SK-N-MC (cell line): ENCODE results near the gene MYLIP.

Source experiments
- DNase-seq: peaks from one replicate; pipeline ENCODE4 v3.0.0-alpha.2; 2011; ENCODE audit warnings: low read depth, low spot score
- H3K27ac ChIP-seq: fragments of 200-600 bp; sonication (generic); 2 replicates; pipeline ENCODE4 v1.5.1; 2016; ENCODE audit warnings: mixed run types
- H3K36me3 ChIP-seq: fragments of 200-600 bp; sonication (generic); 2 replicates; pipeline ENCODE4 v1.6.1; 2017; ENCODE audit warnings: antibody characterized with exemption, low read length, mixed read lengths; ENCODE audit not compliant: insufficient read depth
- H3K4me3 ChIP-seq: fragments of 200-600 bp; sonication (generic); 2 replicates; pipeline ENCODE4 v1.5.1; 2016
- H3K9ac ChIP-seq: fragments of 200-600 bp; sonication (generic); 2 replicates; pipeline ENCODE4 v1.8.0; 2017; ENCODE audit warnings: mixed run types, mixed read lengths; ENCODE audit not compliant: insufficient read length
- H3K9me3 ChIP-seq: fragments of 200-600 bp; sonication (generic); 2 replicates; pipeline ENCODE4 v1.6.1; 2017; ENCODE audit warnings: low read depth, mild to moderate bottlenecking, antibody characterized with exemption, low read length, moderate library complexity, mixed read lengths
- EZH2 ChIP-seq: fragments of 200-600 bp; sonication (generic); IDR thresholded peaks from one replicate; pipeline ENCODE4 v1.6.1; 2017; ENCODE audit warnings: antibody characterized with exemption
- FOXP2 ChIP-seq: optimal IDR thresholded peaks from 2 replicates; pipeline ENCODE3; 2011; ENCODE audit warnings: mild to moderate bottlenecking, moderate library complexity; ENCODE audit not compliant: insufficient read depth; ENCODE audit errors: extremely low read length, control extremely low read depth
- POLR2AphosphoS5 ChIP-seq: IDR thresholded peaks from 2 replicates; pipeline ENCODE4 v1.6.1; 2012; ENCODE audit warnings: mild to moderate bottlenecking, low read depth, low read length, borderline replicate concordance

MYLIP gene

GRCh38 chr6:16130437-16130891 is 1.6 kb downstream of the MYLIP start:
- no peak for DNase-seq
- peak overlapping the region; percentile 92 for H3K9ac ChIP-seq
- TF ChIP-seq EZH2 = no peak
- no peak for TF ChIP-seq POLR2AphosphoS5
- TF ChIP-seq FOXP2 = no peak

DNA sequence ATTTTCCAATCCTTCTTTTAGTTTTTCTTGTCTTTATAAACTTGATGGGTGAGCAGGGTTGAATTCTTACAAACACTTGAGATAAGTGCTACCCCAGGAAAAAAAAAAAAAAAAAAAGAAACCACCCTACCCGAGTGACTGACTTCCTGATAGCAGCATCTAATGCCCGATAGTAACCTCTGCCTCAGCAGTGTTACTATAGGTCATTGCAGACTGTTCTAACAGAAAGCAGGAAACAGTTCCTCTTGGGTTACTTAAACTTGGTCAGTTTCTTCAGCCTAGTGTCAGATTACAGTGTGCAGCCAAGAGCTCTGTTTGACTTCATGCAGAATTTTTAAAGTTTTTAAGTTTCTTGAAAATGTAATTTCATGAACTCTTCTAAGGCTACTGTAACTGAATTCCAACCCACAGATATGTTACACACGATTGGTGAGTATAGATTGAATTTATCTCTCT is 2.1 kb downstream of the MYLIP start:
- Histone ChIP-seq H3K9ac (peak overlapping the region; percentile 92), H3K4me3 (peak overlapping the region; percentile 79), H3K36me3 (peaks cover 51% of the 10 kb centered on the region), H3K27ac (peak overlapping the region; percentile 92), H3K9me3 (no peaks in the 10 kb centered on the region)
- DNase-seq = no peak
- TF ChIP-seq FOXP2 = no peak
- no peak for TF ChIP-seq EZH2
- 0 out of 2 replicates have a peak, but pooled peaks have one; percentile 26 for TF ChIP-seq POLR2AphosphoS5

More at GRCh38 chr6:16130437-16130891, 1.6 kb downstream of the MYLIP start:
- H3K4me3 ChIP-seq = peak overlapping the region; percentile 79
- H3K36me3 ChIP-seq = peaks cover 49% of the 10 kb centered on the region
- no peaks in the 10 kb centered on the region for H3K9me3 ChIP-seq
- peak overlapping the region; percentile 92 for H3K27ac ChIP-seq

- peaks cover 65% of the 10 kb centered on the region for H3K36me3 ChIP-seq
These were observed 4.0 kb downstream of the MYLIP start for GRCh38 chr6:16132909-16133308.

GRCh38 chr6:16134430-16134829 is 5.5 kb downstream of the MYLIP start:
- Histone ChIP-seq H3K27ac (peak overlapping the region; percentile 87), H3K36me3 (peaks cover 65% of the 10 kb centered on the region), H3K4me3 (peak overlapping the region; percentile 79), H3K9me3 (no peaks in the 10 kb centered on the region), H3K9ac (peak overlapping the region; percentile 51)
- TF ChIP-seq EZH2 (no peak), POLR2AphosphoS5 (no peak), FOXP2 (no peak)
- no peak for DNase-seq

More at GRCh38 chr6:16132909-16133308, 4.0 kb downstream of the MYLIP start:
- Histone ChIP-seq H3K4me3 (peak overlapping the region; percentile 79), H3K27ac (0 out of 2 replicates have a peak overlapping the region, but pooled peaks have one; percentile 17), H3K9me3 (no peaks in the 10 kb centered on the region), H3K9ac (peak overlapping the region; percentile 92)
- TF ChIP-seq FOXP2 (no peak), EZH2 (no peak), POLR2AphosphoS5 (no peak)
- DNase-seq = no peak

- Histone ChIP-seq H3K9ac (peak overlapping the region; percentile 51), H3K36me3 (peaks cover 67% of the 10 kb centered on the region), H3K27ac (peak overlapping the region; percentile 87), H3K4me3 (peak overlapping the region; percentile 79), H3K9me3 (no peaks in the 10 kb centered on the region)
- TF ChIP-seq FOXP2 = no peak
- TF ChIP-seq EZH2 = no peak
- TF ChIP-seq POLR2AphosphoS5 = no peak
- no peak for DNase-seq
These were observed 6.2 kb downstream of the MYLIP start for GRCh38 chr6:16135066-16135465.

- Histone ChIP-seq H3K4me3 (peak overlapping the region; percentile 58), H3K9me3 (no peaks in the 10 kb centered on the region), H3K9ac (no peak overlapping the region), H3K27ac (peak overlapping the region; percentile 88; the same call in 1 of the 2 replicates), H3K36me3 (peaks cover 68% of the 10 kb centered on the region)
- no peak for DNase-seq
- no peak for TF ChIP-seq FOXP2
- TF ChIP-seq POLR2AphosphoS5 = no peak
- TF ChIP-seq EZH2 = no peak
These were observed 7.2 kb downstream of the MYLIP start for GRCh38 chr6:16136091-16136490.

DNA sequence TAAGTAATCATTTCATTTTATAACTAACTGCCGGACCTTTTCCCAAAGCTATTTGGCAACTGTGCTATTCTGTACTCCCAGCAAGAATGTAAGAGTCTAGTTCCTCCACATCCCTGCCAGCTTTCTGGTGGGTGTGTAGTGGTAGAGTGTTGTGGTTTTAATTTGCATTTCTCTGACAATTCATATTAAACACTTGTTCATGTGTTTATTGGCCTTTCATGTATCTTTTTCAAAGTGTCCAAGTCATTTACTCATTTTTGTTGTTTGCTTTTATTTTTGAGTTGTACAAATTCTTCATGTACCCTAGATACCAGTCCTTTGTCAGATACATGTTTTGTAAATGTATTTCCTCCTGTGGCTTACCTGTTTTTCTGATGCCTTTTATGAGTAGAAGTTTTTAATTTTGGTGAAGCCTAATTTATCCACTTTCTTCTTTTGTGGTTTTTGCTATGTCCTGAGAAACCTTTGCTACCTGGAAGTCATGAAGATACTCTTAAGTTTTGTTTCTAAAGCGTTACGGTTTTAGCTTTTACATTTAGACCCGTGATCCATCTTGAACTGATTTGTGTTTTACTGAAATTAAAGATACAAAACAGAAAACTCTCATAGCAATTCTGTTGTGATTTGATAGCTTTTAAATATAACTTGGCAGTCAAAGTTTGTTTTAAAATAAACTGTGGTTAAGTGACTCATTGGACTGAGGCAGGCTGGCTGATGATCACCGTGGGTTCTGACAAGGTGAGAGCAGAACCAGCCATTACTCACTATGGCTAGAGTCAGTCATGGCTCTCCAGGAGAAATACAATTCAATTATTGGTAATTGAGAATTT is 8.0 kb downstream of the MYLIP start:
- Histone ChIP-seq H3K4me3 (peak overlapping the region; percentile 58), H3K27ac (peak overlapping the region; percentile 88), H3K9me3 (no peaks in the 10 kb centered on the region), H3K9ac (peak overlapping the region; percentile 13), H3K36me3 (peaks cover 68% of the 10 kb centered on the region)
- no peak for DNase-seq
- TF ChIP-seq POLR2AphosphoS5 (no peak), EZH2 (no peak), FOXP2 (no peak)

DNA sequence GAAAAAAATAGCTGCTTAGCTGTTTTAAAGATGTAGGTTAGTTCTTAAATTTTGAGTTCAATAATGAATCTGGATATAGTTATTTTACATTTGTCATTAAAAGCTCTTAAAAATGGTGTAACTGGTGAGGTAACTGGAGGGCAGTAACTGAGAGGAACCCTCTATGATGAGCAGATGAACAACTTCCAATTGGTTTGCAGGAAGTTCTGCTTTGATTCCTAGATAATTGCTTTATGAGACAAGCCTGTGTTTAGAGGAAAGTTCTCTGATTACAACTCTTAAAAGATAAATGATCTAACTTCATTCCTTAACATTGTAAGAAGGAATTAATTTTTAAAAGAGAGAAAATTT is 8.5 kb downstream of the MYLIP start:
- H3K9me3 ChIP-seq = no peaks in the 10 kb centered on the region
- H3K4me3 ChIP-seq = peak overlapping the region; percentile 58
- peaks cover 68% of the 10 kb centered on the region for H3K36me3 ChIP-seq
- no peak for DNase-seq
- peak overlapping the region; percentile 88 for H3K27ac ChIP-seq
- H3K9ac ChIP-seq = no peak overlapping the region
- TF ChIP-seq POLR2AphosphoS5 = no peak
- no peak for TF ChIP-seq FOXP2
- no peak for TF ChIP-seq EZH2

DNA sequence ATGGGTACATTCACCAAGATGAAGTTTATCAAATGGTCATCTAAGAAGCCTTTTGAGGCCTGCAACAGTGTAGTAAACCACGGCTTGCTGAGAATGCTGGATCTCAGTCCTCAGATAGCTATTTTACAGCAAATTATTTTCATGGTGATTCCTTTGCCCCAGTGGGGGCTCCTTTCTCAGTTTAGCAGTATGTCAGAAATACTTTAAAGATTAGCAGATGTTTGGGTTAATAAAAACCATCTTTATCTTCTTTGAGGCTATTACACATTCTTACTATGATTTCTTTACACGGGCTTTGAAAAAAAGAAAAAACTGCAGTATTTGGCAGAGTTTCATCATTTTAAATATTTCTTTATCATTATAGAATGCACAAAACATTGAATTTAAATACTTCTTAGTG is 10.7 kb downstream of the MYLIP start:
- peak overlapping the region; percentile 58 for H3K4me3 ChIP-seq
- H3K27ac ChIP-seq = peak overlapping the region; percentile 88
- DNase-seq = no peak
- TF ChIP-seq POLR2AphosphoS5 = no peak; the same call in 1 of the 2 replicates
- no peak for TF ChIP-seq EZH2
- TF ChIP-seq FOXP2 = no peak
- no peaks in the 10 kb centered on the region for H3K9me3 ChIP-seq
- H3K9ac ChIP-seq = peak overlapping the region; percentile 35
- H3K36me3 ChIP-seq = peaks cover 68% of the 10 kb centered on the region
